ENCODE measurements around the gene ADARB2. TPM values are rescaled to one million over a fixed set of nuclear protein-coding genes. Genes with fewer than 3 reads are reported as not detected.

Gene ADARB2
- total RNA-seq, 2 donors from 2014 or later, result 1.1 to 1.8 TPM

GRCh38 chr10:1452777-1453176 lies 284.5 kb downstream of the ADARB2 start:
- H3K9me3 ChIP-seq (ENCODE audit: control insufficient read depth, low read length), result no peaks in the 10 kb centered on the region
- 64 to 70% methylated on average over 6 to 8 of the region's 8 CpGs for WGBS, 2 experiments (ENCODE audit: insufficient coverage in 1 of 2, insufficient read length in 1 of 2)
- Mint-ChIP-seq H3K9me3 (peaks cover 4% of the 10 kb centered on the region), H3K36me3 (ENCODE audit: low read depth) (no peaks in the 10 kb centered on the region), H3K4me3 (no peak overlapping the region), H3K27me3 (ENCODE audit: insufficient read depth) (no peaks in the 10 kb centered on the region), H3K4me1 (peaks cover 6% of the 10 kb centered on the region), H3K27ac (no peak overlapping the region)
- no peaks in the 10 kb centered on the region for H3K27me3 ChIP-seq (ENCODE audit: control insufficient read depth, insufficient read depth, low read length, poor library complexity, severe bottlenecking)
- H3K9ac ChIP-seq (ENCODE audit: extremely low read depth, low read length, poor library complexity, severe bottlenecking), result no peak overlapping the region
- H3K4me3 ChIP-seq (ENCODE audit: low read length), result no peak overlapping the region
- no peaks in the 10 kb centered on the region for H3K4me1 ChIP-seq (ENCODE audit: control insufficient read depth, insufficient read depth, low read length)
- TF ChIP-seq CTCF (conservative IDR thresholded peaks at IDR 0.05), result no peak
- no peaks in the 10 kb centered on the region for H3K36me3 ChIP-seq (ENCODE audit: control insufficient read depth, insufficient read depth, low read length)
- no peak for DNase-seq
- no peak overlapping the region for H3K27ac ChIP-seq (ENCODE audit: low read depth, low read length)

GRCh38 chr10:1451941-1452340 lies 285.4 kb downstream of the ADARB2 start:
- no peak overlapping the region for H3K9ac ChIP-seq (ENCODE audit: extremely low read depth, low read length, poor library complexity, severe bottlenecking)
- H3K27ac ChIP-seq (ENCODE audit: low read depth, low read length), result no peak overlapping the region
- H3K36me3 ChIP-seq (ENCODE audit: control insufficient read depth, insufficient read depth, low read length), result no peaks in the 10 kb centered on the region
- H3K9me3 ChIP-seq (ENCODE audit: control insufficient read depth, low read length), result no peaks in the 10 kb centered on the region
- WGBS, 2 experiments (ENCODE audit: insufficient coverage in 1 of 2, insufficient read length in 1 of 2), result 96 to 100% methylated on average over 4 to 7 of the region's 7 CpGs
- no peak for DNase-seq
- H3K27me3 Mint-ChIP-seq (ENCODE audit: insufficient read depth), result no peaks in the 10 kb centered on the region
- no peaks in the 10 kb centered on the region for H3K27me3 ChIP-seq (ENCODE audit: control insufficient read depth, insufficient read depth, low read length, poor library complexity, severe bottlenecking)
- no peak overlapping the region for H3K27ac Mint-ChIP-seq
- H3K4me3 ChIP-seq (ENCODE audit: low read length), result no peak overlapping the region
- H3K4me1 Mint-ChIP-seq, result peaks cover 6% of the 10 kb centered on the region
- no peaks in the 10 kb centered on the region for H3K36me3 Mint-ChIP-seq (ENCODE audit: low read depth)
- H3K4me3 Mint-ChIP-seq, result no peak overlapping the region
- TF ChIP-seq CTCF (conservative IDR thresholded peaks at IDR 0.05), result no peak
- no peaks in the 10 kb centered on the region for H3K4me1 ChIP-seq (ENCODE audit: control insufficient read depth, insufficient read depth, low read length)
- peaks cover 4% of the 10 kb centered on the region for H3K9me3 Mint-ChIP-seq

- Histone ChIP-seq H3K36me3 (ENCODE audit: control insufficient read depth, insufficient read depth, low read length) (no peaks in the 10 kb centered on the region), H3K9ac (ENCODE audit: extremely low read depth, low read length, poor library complexity, severe bottlenecking) (no peak overlapping the region), H3K9me3 (ENCODE audit: control insufficient read depth, low read length) (no peaks in the 10 kb centered on the region), H3K27ac (ENCODE audit: low read depth, low read length) (no peak overlapping the region), H3K4me1 (ENCODE audit: control insufficient read depth, insufficient read depth, low read length) (no peaks in the 10 kb centered on the region), H3K4me3 (ENCODE audit: low read length) (no peak overlapping the region), H3K27me3 (ENCODE audit: control insufficient read depth, insufficient read depth, low read length, poor library complexity, severe bottlenecking) (no peaks in the 10 kb centered on the region)
- DNase-seq, result no peak
- Mint-ChIP-seq H3K4me1 (peaks cover 6% of the 10 kb centered on the region), H3K36me3 (ENCODE audit: low read depth) (no peaks in the 10 kb centered on the region), H3K9me3 (peaks cover 4% of the 10 kb centered on the region), H3K27ac (no peak overlapping the region), H3K27me3 (ENCODE audit: insufficient read depth) (no peaks in the 10 kb centered on the region), H3K4me3 (no peak overlapping the region)
- WGBS, 2 experiments (ENCODE audit: insufficient coverage in 1 of 2, insufficient read length in 1 of 2), result 89 to 91% methylated on average over 3 to 4 of the region's 4 CpGs
- TF ChIP-seq CTCF (conservative IDR thresholded peaks at IDR 0.05), result no peak
Observed at GRCh38 chr10:1451362-1451888, 285.9 kb downstream of the ADARB2 start.
